ENCODE measurements around the gene CNKSR2.

Gene CNKSR2

GRCh38 chrX:21374163-21374993 is at the start of gene CNKSR2:
TSS of gene CNKSR2 (plus strand) at chrX:21374418. CDS start at chrX:21374898, 480 bp downstream.
- in situ Hi-C loops (cut with MboI; ENCODE audit: low sequenced_read_pairs) = no loop called here

- in situ Hi-C loops (cut with MboI; ENCODE audit: low sequenced_read_pairs) = no loop called here
Measured at GRCh38 chrX:21354725-21355124, 19.5 kb upstream of the CNKSR2 start.

DNA sequence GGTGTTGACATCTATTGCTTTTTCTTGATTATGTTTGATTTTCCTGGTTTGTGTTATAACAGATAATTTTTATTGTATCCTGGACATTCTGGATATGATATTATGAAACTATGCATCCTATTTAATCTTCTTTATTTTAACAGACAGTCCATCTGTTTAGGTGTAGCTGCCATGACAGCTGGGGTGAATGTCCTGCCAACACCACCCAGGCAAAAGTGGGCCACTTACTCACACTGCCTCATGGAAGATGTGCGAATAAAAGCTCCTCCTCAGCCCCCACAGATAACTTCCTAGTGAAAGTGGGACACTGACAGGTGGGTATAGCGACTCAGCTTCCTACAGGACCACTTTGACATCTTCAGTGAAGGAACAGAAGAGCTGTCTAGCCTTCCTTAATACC is 18.4 kb upstream of the CNKSR2 start:
- in situ Hi-C loops (cut with MboI; ENCODE audit: low sequenced_read_pairs) = no loop called here

GRCh38 chrX:21369613-21370012 is 4.6 kb upstream of the CNKSR2 start:
- in situ Hi-C loops (cut with MboI; ENCODE audit: low sequenced_read_pairs) = no loop called here

GRCh38 chrX:21373001-21373400 is 1.2 kb upstream of the CNKSR2 start:
- in situ Hi-C loops (cut with MboI; ENCODE audit: low sequenced_read_pairs) = no loop called here

GRCh38 chrX:21373637-21374162 is 518 bp upstream of the CNKSR2 start:
- in situ Hi-C loops (cut with MboI; ENCODE audit: low sequenced_read_pairs) = no loop called here

GRCh38 chrX:21374994-21375707 is 933 bp downstream of the CNKSR2 start:
- in situ Hi-C loops (cut with MboI; ENCODE audit: low sequenced_read_pairs) = no loop called here

- in situ Hi-C loops (cut with MboI; ENCODE audit: low sequenced_read_pairs) = no loop called here
Measured at GRCh38 chrX:21375708-21376009, 1.4 kb downstream of the CNKSR2 start.

GRCh38 chrX:21376636-21377035 is 2.4 kb downstream of the CNKSR2 start:
- in situ Hi-C loops (cut with MboI; ENCODE audit: low sequenced_read_pairs) = no loop called here

- in situ Hi-C loops (cut with MboI; ENCODE audit: low sequenced_read_pairs) = no loop called here
Measured at GRCh38 chrX:21379991-21380390, 5.8 kb downstream of the CNKSR2 start.

GRCh38 chrX:21382715-21383114 is 8.5 kb downstream of the CNKSR2 start:
- in situ Hi-C loops (cut with MboI; ENCODE audit: low sequenced_read_pairs) = no loop called here

DNA sequence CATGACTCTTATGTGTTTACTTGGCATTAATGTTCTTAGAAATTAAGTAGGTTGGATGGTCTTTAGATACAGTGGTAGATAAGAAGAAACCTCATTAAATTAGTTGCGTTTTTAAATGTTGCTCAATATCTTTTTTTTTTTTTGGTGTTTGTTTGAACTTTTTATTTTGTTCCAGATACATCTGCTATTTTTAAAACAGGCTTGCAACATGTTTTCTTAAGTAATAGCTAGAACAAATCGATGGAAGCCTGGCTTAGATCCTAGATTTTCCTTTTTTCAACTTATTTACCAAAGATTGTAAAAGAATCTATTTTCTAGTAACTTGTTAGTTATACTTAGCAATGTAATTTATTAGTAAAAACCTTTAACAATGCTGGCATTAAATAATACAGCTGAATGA is 9.3 kb downstream of the CNKSR2 start:
- in situ Hi-C loops (cut with MboI; ENCODE audit: low sequenced_read_pairs) = no loop called here

DNA sequence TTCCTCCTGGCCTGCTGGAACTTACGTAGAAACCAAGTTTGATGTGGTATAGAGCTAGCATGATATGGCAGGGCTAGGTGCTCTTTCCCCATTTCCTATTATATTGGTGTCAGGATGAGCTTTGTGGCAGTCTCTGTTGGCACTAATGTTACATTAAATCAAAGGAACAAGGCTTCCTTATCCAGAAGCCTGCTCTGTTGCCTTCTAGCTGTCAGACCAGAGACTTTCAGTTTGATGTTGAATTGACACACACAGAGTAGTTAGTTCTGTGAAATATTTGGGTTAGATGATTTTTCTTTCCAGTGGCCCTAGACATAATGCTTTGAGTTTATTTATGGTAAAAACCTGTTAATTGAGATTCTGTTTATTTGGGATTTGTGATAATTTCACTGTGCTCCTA is 10.0 kb downstream of the CNKSR2 start:
- in situ Hi-C loops (cut with MboI; ENCODE audit: low sequenced_read_pairs) = no loop called here

DNA sequence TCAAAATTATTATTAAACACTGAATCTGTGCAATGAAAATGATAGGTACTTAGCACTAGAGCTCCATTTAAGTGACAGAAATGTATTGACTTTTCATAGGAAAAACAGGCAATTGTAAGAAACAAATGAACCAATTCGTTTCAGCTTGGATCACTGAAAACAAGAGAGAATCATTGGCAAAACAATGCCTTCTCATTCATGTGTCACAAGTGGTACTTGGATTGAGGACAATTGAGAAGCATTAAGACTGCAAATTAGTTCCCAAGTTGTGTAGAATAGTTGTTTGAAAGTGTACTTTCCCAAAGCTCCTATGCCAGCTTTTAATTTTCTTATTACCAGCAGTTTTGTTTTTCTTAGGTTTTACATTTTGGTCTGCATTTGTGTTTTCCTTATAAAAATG is 20.6 kb downstream of the CNKSR2 start:
- in situ Hi-C loops (cut with MboI; ENCODE audit: low sequenced_read_pairs) = no loop called here

GRCh38 chrX:21398426-21398825 is 24.2 kb downstream of the CNKSR2 start:
- in situ Hi-C loops (cut with MboI; ENCODE audit: low sequenced_read_pairs) = no loop called here

GRCh38 chrX:21400408-21401121 is 26.3 kb downstream of the CNKSR2 start:
- in situ Hi-C loops (cut with MboI; ENCODE audit: low sequenced_read_pairs) = no loop called here

- in situ Hi-C loops (cut with MboI; ENCODE audit: low sequenced_read_pairs) = no loop called here
Measured at GRCh38 chrX:21408307-21408706, 34.1 kb downstream of the CNKSR2 start.

GRCh38 chrX:21408788-21409187 is 34.6 kb downstream of the CNKSR2 start:
- in situ Hi-C loops (cut with MboI; ENCODE audit: low sequenced_read_pairs) = no loop called here

DNA sequence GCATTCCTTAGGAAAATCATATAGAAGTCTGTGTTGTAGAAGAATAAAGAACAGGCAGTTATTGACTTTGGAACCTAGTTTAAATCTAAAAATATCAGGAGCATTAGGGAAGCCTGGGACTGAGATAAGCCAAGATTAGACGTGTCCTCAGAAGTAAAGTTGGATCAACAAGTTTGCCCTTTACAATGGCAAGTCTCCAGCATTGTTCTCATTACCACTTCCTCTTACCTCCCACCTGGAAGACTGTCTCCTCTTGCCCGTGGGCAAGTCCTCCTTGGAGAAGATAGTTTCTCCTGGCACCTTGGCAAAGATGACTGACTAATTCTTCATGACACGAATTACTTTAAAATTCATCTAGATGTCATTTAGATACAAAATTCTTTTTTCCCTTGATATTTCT is 37.8 kb downstream of the CNKSR2 start:
- in situ Hi-C loops (cut with MboI; ENCODE audit: low sequenced_read_pairs) = no loop called here

GRCh38 chrX:21412883-21413282 is 38.7 kb downstream of the CNKSR2 start:
- in situ Hi-C loops (cut with MboI; ENCODE audit: low sequenced_read_pairs) = no loop called here

DNA sequence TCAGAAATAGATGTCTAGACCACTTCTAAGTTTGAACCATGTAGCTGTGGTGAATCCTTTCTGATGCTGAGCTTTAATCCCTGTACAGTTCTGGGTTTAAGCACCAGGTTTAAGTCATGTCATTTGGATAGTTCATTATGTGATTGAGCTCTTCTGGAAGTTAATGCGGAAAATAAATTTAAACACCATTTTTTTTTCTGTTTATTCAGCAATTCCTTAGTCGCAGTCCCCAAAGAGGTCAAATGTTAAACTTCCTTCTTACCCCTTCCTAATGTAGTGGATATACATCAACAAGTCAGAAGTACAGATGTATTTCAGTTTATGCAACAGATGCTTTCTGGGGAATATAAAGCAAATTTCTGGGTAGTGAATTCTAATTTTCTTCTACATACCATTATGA is 52.9 kb downstream of the CNKSR2 start:
- in situ Hi-C loops (cut with MboI; ENCODE audit: low sequenced_read_pairs) = no loop called here

- in situ Hi-C loops (cut with MboI; ENCODE audit: low sequenced_read_pairs) = no loop called here
Measured at GRCh38 chrX:21437036-21437435, 62.8 kb downstream of the CNKSR2 start.
